Measurements from ENCODE around the gene LUZP1.

Gene LUZP1

GRCh38 chr1:23039308-23039826 lies 129.3 kb downstream of the LUZP1 start:
- no peak overlapping the region for H3K4me3 ChIP-seq (replicated peaks; ENCODE audit: low read depth, low read length)
- no peaks in the 10 kb centered on the region for H3K27me3 ChIP-seq (replicated peaks; ENCODE audit: control insufficient read depth, insufficient read depth, low read length)
- no peaks in the 10 kb centered on the region; the same call in none of the 2 replicates for H3K36me3 ChIP-seq (ENCODE audit: control insufficient read depth, insufficient read depth, low read length)
- no peak for DNase-seq (ENCODE audit: extremely low read depth, insufficient read length)
- TF ChIP-seq, protein P1, sequence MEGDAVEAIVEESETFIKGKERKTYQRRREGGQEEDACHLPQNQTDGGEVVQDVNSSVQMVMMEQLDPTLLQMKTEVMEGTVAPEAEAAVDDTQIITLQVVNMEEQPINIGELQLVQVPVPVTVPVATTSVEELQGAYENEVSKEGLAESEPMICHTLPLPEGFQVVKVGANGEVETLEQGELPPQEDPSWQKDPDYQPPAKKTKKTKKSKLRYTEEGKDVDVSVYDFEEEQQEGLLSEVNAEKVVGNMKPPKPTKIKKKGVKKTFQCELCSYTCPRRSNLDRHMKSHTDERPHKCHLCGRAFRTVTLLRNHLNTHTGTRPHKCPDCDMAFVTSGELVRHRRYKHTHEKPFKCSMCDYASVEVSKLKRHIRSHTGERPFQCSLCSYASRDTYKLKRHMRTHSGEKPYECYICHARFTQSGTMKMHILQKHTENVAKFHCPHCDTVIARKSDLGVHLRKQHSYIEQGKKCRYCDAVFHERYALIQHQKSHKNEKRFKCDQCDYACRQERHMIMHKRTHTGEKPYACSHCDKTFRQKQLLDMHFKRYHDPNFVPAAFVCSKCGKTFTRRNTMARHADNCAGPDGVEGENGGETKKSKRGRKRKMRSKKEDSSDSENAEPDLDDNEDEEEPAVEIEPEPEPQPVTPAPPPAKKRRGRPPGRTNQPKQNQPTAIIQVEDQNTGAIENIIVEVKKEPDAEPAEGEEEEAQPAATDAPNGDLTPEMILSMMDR (IDR thresholded peaks at IDR 0.05; ENCODE audit: insufficient read depth, low read length, poor library complexity, severe bottlenecking), result no peak

GRCh38 chr1:23037081-23037740 lies 131.4 kb downstream of the LUZP1 start:
- no peaks in the 10 kb centered on the region for H3K27me3 ChIP-seq (replicated peaks; ENCODE audit: control insufficient read depth, insufficient read depth, low read length)
- no peak overlapping the region for H3K4me3 ChIP-seq (replicated peaks; ENCODE audit: low read depth, low read length)
- DNase-seq (ENCODE audit: extremely low read depth, insufficient read length), result no peak
- H3K36me3 ChIP-seq (ENCODE audit: control insufficient read depth, insufficient read depth, low read length), result no peaks in the 10 kb centered on the region; the same call in 1 of the 2 replicates
- TF ChIP-seq, protein P1 (IDR thresholded peaks at IDR 0.05; ENCODE audit: insufficient read depth, low read length, poor library complexity, severe bottlenecking), result no peak

GRCh38 chr1:23035823-23036452 lies 132.7 kb downstream of the LUZP1 start:
- TF ChIP-seq, protein P1 (IDR thresholded peaks at IDR 0.05; ENCODE audit: insufficient read depth, low read length, poor library complexity, severe bottlenecking), result no peak
- DNase-seq (ENCODE audit: extremely low read depth, insufficient read length), result no peak
- H3K4me3 ChIP-seq (replicated peaks; ENCODE audit: low read depth, low read length), result no peak overlapping the region
- no peaks in the 10 kb centered on the region for H3K27me3 ChIP-seq (replicated peaks; ENCODE audit: control insufficient read depth, insufficient read depth, low read length)
- H3K36me3 ChIP-seq (ENCODE audit: control insufficient read depth, insufficient read depth, low read length), result no peaks in the 10 kb centered on the region; the same call in 1 of the 2 replicates
